Keratinocyte (primary cell): ENCODE results near the gene AFG1L.

Source experiments
- CTCF ChIP-seq, 3 experiments: IDR thresholded peaks in 1 of 3; conservative IDR thresholded peaks in 1 of 3; optimal IDR thresholded peaks in 1 of 3; 2 replicates in 2 of 3; 3 replicates in 1 of 3; pipeline versions ENCODE3 to v1.5.1; 2011; ENCODE audit warnings: low read length in 3 of 3, mild to moderate bottlenecking in 3 of 3, moderate library complexity in 2 of 3, control low read depth in 1 of 3, inconsistent platforms in 1 of 3; ENCODE audit not compliant: insufficient read depth in 2 of 3; ENCODE audit errors: extremely low read depth in 1 of 3
- EZH2 ChIP-seq: IDR thresholded peaks from one replicate; pipeline ENCODE4 v1.6.1; 2012; ENCODE audit warnings: inconsistent platforms, mild to moderate bottlenecking, low read length, moderate library complexity

GRCh38 chr6:108469316-108469715, 174.5 kb downstream of the AFG1L start:
- TF ChIP-seq CTCF (optimal IDR thresholded peaks at IDR 0.05 in 1 of 3, IDR thresholded peaks at IDR 0.05 in 1 of 3, conservative IDR thresholded peaks at IDR 0.05 in 1 of 3; ENCODE audit: extremely low read depth in 1 of 3, insufficient read depth in 2 of 3, low read length in 3 of 3) = no peak
- no peak for TF ChIP-seq EZH2
